ENCODE data around the gene TSFM. TPM values are rescaled to one million over a fixed set of nuclear protein-coding genes. Genes with fewer than 3 reads are reported as not detected.

Gene TSFM
- total and polyA plus RNA-seq, 7 donors: 8.0 to 49.3 (median 29.6) TPM

DNA sequence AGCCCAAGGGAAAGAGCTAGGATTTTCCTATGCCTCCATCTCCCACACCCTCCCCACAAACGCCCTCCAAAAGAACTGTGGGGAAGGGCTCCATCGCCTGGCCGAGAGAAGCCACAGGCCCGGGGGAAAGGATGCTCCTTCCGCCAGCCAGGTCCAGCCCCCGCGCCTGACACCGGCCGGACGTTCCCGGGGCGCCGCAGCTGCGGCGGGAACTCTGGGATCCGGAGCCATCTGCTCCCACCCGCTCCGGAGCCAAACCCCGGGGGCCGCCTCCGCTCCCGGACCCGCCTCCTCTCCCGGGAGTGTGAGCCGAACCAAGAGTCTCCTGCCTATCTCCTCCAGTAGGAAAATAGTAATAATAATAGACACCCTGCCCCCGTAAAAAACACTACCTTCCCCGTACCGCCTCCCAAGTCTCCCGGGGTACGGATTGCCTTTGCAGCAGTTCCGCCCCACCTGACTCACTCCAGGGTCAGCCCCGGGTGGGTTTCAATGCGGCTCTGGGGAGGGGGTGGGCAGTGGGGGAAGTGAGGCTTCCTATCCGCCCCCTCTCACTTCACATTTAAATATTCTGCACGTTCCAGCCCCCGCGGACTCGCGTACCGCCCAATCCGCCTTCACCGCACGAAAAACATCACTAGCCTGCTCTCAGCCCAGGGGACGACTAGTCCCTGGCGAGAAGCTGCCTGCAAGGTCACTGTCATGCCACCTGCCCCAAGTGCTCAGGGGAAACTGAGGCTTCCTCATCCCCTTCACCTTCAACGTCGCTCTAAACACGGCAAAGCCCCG is 46.4 kb upstream of the TSFM start:
- DNase-seq: no peak
- Histone ChIP-seq H3K9me3 (no peaks in the 10 kb centered on the region), H3K27me3 (peaks cover 52 to 96% (median 64%) of the 10 kb centered on the region in 3 donors), H3K4me1 (peaks cover 0 to 39% (median 38%) of the 10 kb centered on the region in 4 donors), H3K27ac (no peak overlapping the region), H3K4me3 (no peak overlapping the region), H3K36me3 (no peaks in the 10 kb centered on the region)
- WGBS, 2 donors: 15 to 49% methylated on average over 49 of the region's 49 CpGs
- TF ChIP-seq, protein P1, sequence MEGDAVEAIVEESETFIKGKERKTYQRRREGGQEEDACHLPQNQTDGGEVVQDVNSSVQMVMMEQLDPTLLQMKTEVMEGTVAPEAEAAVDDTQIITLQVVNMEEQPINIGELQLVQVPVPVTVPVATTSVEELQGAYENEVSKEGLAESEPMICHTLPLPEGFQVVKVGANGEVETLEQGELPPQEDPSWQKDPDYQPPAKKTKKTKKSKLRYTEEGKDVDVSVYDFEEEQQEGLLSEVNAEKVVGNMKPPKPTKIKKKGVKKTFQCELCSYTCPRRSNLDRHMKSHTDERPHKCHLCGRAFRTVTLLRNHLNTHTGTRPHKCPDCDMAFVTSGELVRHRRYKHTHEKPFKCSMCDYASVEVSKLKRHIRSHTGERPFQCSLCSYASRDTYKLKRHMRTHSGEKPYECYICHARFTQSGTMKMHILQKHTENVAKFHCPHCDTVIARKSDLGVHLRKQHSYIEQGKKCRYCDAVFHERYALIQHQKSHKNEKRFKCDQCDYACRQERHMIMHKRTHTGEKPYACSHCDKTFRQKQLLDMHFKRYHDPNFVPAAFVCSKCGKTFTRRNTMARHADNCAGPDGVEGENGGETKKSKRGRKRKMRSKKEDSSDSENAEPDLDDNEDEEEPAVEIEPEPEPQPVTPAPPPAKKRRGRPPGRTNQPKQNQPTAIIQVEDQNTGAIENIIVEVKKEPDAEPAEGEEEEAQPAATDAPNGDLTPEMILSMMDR (IDR thresholded peaks at IDR 0.05): no peak
- no peak for TF ChIP-seq POLR2AphosphoS5 (IDR thresholded peaks at IDR 0.05)
- no peak for TF ChIP-seq EP300 (IDR thresholded peaks at IDR 0.05)
- no peak for TF ChIP-seq POLR2A (IDR thresholded peaks at IDR 0.05)
- intact Hi-C loops (cut with DNase I): no loop called here

GRCh38 chr12:57736741-57737466 is 45.7 kb upstream of the TSFM start:
- WGBS, 2 donors: 19 to 61% methylated on average over 31 of the region's 31 CpGs
- Histone ChIP-seq H3K27ac (no peak overlapping the region), H3K27me3 (peaks cover 52 to 92% (median 61%) of the 10 kb centered on the region in 3 donors), H3K4me3 (peak overlapping the region in 3 of 4 donors; percentile 20 to 43 (median 41)), H3K4me1 (peaks cover 0 to 39% (median 38%) of the 10 kb centered on the region in 4 donors), H3K9me3 (no peaks in the 10 kb centered on the region), H3K36me3 (no peaks in the 10 kb centered on the region)
- intact Hi-C loops (cut with DNase I): no loop called here
- TF ChIP-seq POLR2A (IDR thresholded peaks at IDR 0.05) (no peak), POLR2AphosphoS5 (IDR thresholded peaks at IDR 0.05) (no peak), EP300 (IDR thresholded peaks at IDR 0.05) (no peak)
- TF ChIP-seq, protein P1 (IDR thresholded peaks at IDR 0.05): no peak
- no peak for DNase-seq

DNA sequence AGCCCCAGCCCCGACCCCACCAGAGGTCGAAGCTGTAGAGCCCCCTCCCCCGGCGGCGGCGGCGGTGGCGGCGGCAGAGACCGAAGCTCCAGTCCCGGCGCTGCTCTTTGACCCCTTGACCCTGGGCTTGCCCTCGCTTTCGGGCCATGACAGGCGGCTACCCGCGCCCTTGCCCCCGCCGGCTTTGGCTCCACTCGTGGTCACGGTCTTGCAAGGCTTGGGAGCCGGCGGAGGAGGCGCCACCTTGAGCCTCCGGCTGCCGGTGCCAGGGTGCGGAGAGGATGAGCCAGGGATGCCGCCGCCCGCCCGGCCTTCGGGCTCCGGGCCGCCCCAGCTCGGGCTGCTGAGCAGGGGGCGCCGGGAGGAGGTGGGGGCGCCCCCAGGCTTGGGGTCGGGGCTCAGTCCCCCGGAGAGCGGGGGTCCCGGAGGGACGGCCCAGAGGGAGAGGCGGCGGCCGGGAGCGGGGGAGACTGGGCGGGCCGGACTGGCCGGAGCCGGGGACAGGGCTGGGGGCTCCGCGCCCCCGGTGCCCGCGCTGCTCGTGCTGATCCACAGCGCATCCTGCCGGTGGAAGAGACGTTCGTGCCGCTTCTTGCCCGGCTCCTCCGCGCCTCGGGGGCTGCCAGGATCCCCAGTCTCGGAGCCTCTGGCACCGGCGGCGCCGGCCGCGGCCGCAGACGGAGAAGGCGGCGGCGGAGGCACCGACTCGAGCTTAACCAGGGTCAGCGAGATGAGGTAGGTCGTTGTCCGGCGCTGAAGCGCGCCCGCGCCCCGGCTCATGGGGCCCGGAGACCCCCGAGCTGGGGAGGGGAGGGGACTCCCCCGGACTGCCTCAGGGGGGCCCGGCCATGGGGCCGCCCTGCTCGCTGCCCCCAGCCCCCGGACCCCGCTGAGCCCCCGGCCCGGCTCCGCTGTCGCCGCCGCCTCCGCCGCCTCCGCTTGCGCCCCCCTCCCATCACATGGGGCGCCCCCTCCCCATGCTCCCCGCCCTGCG is 44.8 kb upstream of the TSFM start:
- TF ChIP-seq, protein P1 (IDR thresholded peaks at IDR 0.05): no peak
- TF ChIP-seq POLR2AphosphoS5 (IDR thresholded peaks at IDR 0.05): no peak
- H3K36me3 ChIP-seq: no peaks in the 10 kb centered on the region
- H3K27me3 ChIP-seq: peaks cover 52 to 85% (median 58%) of the 10 kb centered on the region in 3 donors
- no peaks in the 10 kb centered on the region for H3K9me3 ChIP-seq
- peak overlapping the region in 1 of 4 donors; percentile 38 for H3K27ac ChIP-seq
- intact Hi-C loops (cut with DNase I): no loop called here
- DNase-seq: no peak
- WGBS, 2 donors: 18 to 52% methylated on average over 110 of the region's 110 CpGs
- H3K4me1 ChIP-seq: peaks cover 0 to 39% (median 38%) of the 10 kb centered on the region in 4 donors
- H3K4me3 ChIP-seq: peak overlapping the region in 3 of 4 donors; percentile 20 to 43 (median 41)

GRCh38 chr12:57738661-57739237 is 43.8 kb upstream of the TSFM start, which contains the start of gene AGAP2:
TSS of gene AGAP2 (minus strand) at chr12:57738742. CDS start at chr12:57738246, 496 bp downstream.
- Histone ChIP-seq H3K27me3 (peaks cover 47 to 75% (median 51%) of the 10 kb centered on the region in 3 donors), H3K27ac (peak within 1 kb of the TSS in 1 of 4 donors; percentile 38), H3K9me3 (no peaks in the 10 kb centered on the region), H3K4me1 (peaks cover 0 to 39% (median 38%) of the 10 kb centered on the region in 4 donors), H3K4me3 (peak within 1 kb of the TSS in 3 of 4 donors; percentile 20 to 43 (median 41)), H3K36me3 (no peaks in the 10 kb centered on the region)
- DNase-seq: no peak
- TF ChIP-seq, protein P1 (IDR thresholded peaks at IDR 0.05): no peak
- no peak for TF ChIP-seq EP300 (IDR thresholded peaks at IDR 0.05)
- TF ChIP-seq POLR2A (IDR thresholded peaks at IDR 0.05): no peak
- 24 to 43% methylated on average over 36 of the region's 36 CpGs for WGBS, 2 donors
- intact Hi-C loops (cut with DNase I): no loop called here

All from sigmoid colon (tissue), 7 donors.